ENCODE measurements around the gene EEFSEC. TPM values are rescaled to one million over a fixed set of nuclear protein-coding genes. Genes with fewer than 3 reads are reported as not detected.

EEFSEC gene
- total RNA-seq, 1 donor from 2014 or later, result 22.0 TPM

- Mint-ChIP-seq H3K4me3 (ENCODE audit: low read depth) (no peak overlapping the region), H3K9me3 (no peaks in the 10 kb centered on the region), H3K27me3 (ENCODE audit: low read depth) (no peaks in the 10 kb centered on the region), H3K4me1 (ENCODE audit: low read depth) (peaks cover 20% of the 10 kb centered on the region), H3K27ac (no peak overlapping the region), H3K36me3 (ENCODE audit: low read depth) (no peaks in the 10 kb centered on the region)
- DNase-seq (ENCODE audit: low spot score), result no peak
- intact Hi-C loops (cut with micrococcal nuclease), result no loop called here
Observed at GRCh38 chr3:128330214-128330842, 177.0 kb downstream of the EEFSEC start.

GRCh38 chr3:128334086-128334645 is 180.9 kb downstream of the EEFSEC start:
- H3K27me3 Mint-ChIP-seq (ENCODE audit: low read depth), result no peaks in the 10 kb centered on the region
- intact Hi-C loops (cut with micrococcal nuclease), result no loop called here
- H3K27ac Mint-ChIP-seq, result no peak overlapping the region
- no peak for DNase-seq (ENCODE audit: low spot score)
- no peak overlapping the region for H3K4me3 Mint-ChIP-seq (ENCODE audit: low read depth)
- H3K4me1 Mint-ChIP-seq (ENCODE audit: low read depth), result peaks cover 3% of the 10 kb centered on the region
- H3K9me3 Mint-ChIP-seq, result no peaks in the 10 kb centered on the region
- H3K36me3 Mint-ChIP-seq (ENCODE audit: low read depth), result no peaks in the 10 kb centered on the region

- intact Hi-C loops (cut with micrococcal nuclease), result no loop called here
- Mint-ChIP-seq H3K4me3 (ENCODE audit: low read depth) (no peak overlapping the region), H3K9me3 (no peaks in the 10 kb centered on the region), H3K36me3 (ENCODE audit: low read depth) (no peaks in the 10 kb centered on the region), H3K27me3 (ENCODE audit: low read depth) (no peaks in the 10 kb centered on the region), H3K27ac (no peak overlapping the region), H3K4me1 (ENCODE audit: low read depth) (peaks cover 3% of the 10 kb centered on the region)
- no peak for DNase-seq (ENCODE audit: low spot score)
Observed at GRCh38 chr3:128334766-128335165, 181.5 kb downstream of the EEFSEC start.

- no peaks in the 10 kb centered on the region for H3K27me3 Mint-ChIP-seq (ENCODE audit: low read depth)
- H3K36me3 Mint-ChIP-seq (ENCODE audit: low read depth), result no peaks in the 10 kb centered on the region
- H3K9me3 Mint-ChIP-seq, result no peaks in the 10 kb centered on the region
- no peak for DNase-seq (ENCODE audit: low spot score)
- intact Hi-C loops (cut with micrococcal nuclease), result no loop called here
- H3K27ac Mint-ChIP-seq, result no peak overlapping the region
- H3K4me1 Mint-ChIP-seq (ENCODE audit: low read depth), result peaks cover 3% of the 10 kb centered on the region
- H3K4me3 Mint-ChIP-seq (ENCODE audit: low read depth), result no peak overlapping the region
Observed at GRCh38 chr3:128335621-128336296, 182.5 kb downstream of the EEFSEC start.

- Mint-ChIP-seq H3K4me1 (ENCODE audit: low read depth) (peaks cover under 1% of the 10 kb centered on the region), H3K27ac (no peak overlapping the region), H3K4me3 (ENCODE audit: low read depth) (no peak overlapping the region), H3K27me3 (ENCODE audit: low read depth) (no peaks in the 10 kb centered on the region), H3K36me3 (ENCODE audit: low read depth) (no peaks in the 10 kb centered on the region), H3K9me3 (no peaks in the 10 kb centered on the region)
- no peak for DNase-seq (ENCODE audit: low spot score)
- intact Hi-C loops (cut with micrococcal nuclease), result no loop called here
Observed at GRCh38 chr3:128336337-128337156, 183.3 kb downstream of the EEFSEC start.

- H3K4me1 Mint-ChIP-seq (ENCODE audit: low read depth), result no peaks in the 10 kb centered on the region
- no peak for DNase-seq (ENCODE audit: low spot score)
- no peak overlapping the region for H3K27ac Mint-ChIP-seq
- no peaks in the 10 kb centered on the region for H3K36me3 Mint-ChIP-seq (ENCODE audit: low read depth)
- no peak overlapping the region for H3K4me3 Mint-ChIP-seq (ENCODE audit: low read depth)
- H3K27me3 Mint-ChIP-seq (ENCODE audit: low read depth), result no peaks in the 10 kb centered on the region
- H3K9me3 Mint-ChIP-seq, result no peaks in the 10 kb centered on the region
- intact Hi-C loops (cut with micrococcal nuclease), result no loop called here
Observed at GRCh38 chr3:128337305-128337704, 184.0 kb downstream of the EEFSEC start.

GRCh38 chr3:128338536-128339330 is 185.5 kb downstream of the EEFSEC start:
- Mint-ChIP-seq H3K4me3 (ENCODE audit: low read depth) (no peak overlapping the region), H3K4me1 (ENCODE audit: low read depth) (no peaks in the 10 kb centered on the region), H3K27ac (no peak overlapping the region), H3K27me3 (ENCODE audit: low read depth) (no peaks in the 10 kb centered on the region), H3K9me3 (no peaks in the 10 kb centered on the region), H3K36me3 (ENCODE audit: low read depth) (no peaks in the 10 kb centered on the region)
- intact Hi-C loops (cut with micrococcal nuclease), result no loop called here
- DNase-seq (ENCODE audit: low spot score), result no peak

GRCh38 chr3:128339491-128340012 is 186.3 kb downstream of the EEFSEC start:
- Mint-ChIP-seq H3K36me3 (ENCODE audit: low read depth) (no peaks in the 10 kb centered on the region), H3K27ac (no peak overlapping the region), H3K27me3 (ENCODE audit: low read depth) (no peaks in the 10 kb centered on the region), H3K9me3 (no peaks in the 10 kb centered on the region), H3K4me1 (ENCODE audit: low read depth) (no peaks in the 10 kb centered on the region), H3K4me3 (ENCODE audit: low read depth) (no peak overlapping the region)
- intact Hi-C loops (cut with micrococcal nuclease), result no loop called here
- no peak for DNase-seq (ENCODE audit: low spot score)

- intact Hi-C loops (cut with micrococcal nuclease), result no loop called here
- Mint-ChIP-seq H3K4me3 (ENCODE audit: low read depth) (no peak overlapping the region), H3K4me1 (ENCODE audit: low read depth) (no peaks in the 10 kb centered on the region), H3K9me3 (no peaks in the 10 kb centered on the region), H3K27ac (no peak overlapping the region), H3K36me3 (ENCODE audit: low read depth) (no peaks in the 10 kb centered on the region), H3K27me3 (ENCODE audit: low read depth) (no peaks in the 10 kb centered on the region)
- no peak for DNase-seq (ENCODE audit: low spot score)
Observed at GRCh38 chr3:128340198-128340903, 187.1 kb downstream of the EEFSEC start.

- intact Hi-C loops (cut with micrococcal nuclease), result no loop called here
Observed at GRCh38 chr3:128340904-128341555, 187.7 kb downstream of the EEFSEC start.

GRCh38 chr3:128341659-128342395 is 188.5 kb downstream of the EEFSEC start:
- Mint-ChIP-seq H3K27me3 (ENCODE audit: low read depth) (no peaks in the 10 kb centered on the region), H3K4me1 (ENCODE audit: low read depth) (no peaks in the 10 kb centered on the region), H3K4me3 (ENCODE audit: low read depth) (no peak overlapping the region), H3K9me3 (no peaks in the 10 kb centered on the region), H3K27ac (no peak overlapping the region), H3K36me3 (ENCODE audit: low read depth) (no peaks in the 10 kb centered on the region)
- intact Hi-C loops (cut with micrococcal nuclease), result no loop called here
- DNase-seq (ENCODE audit: low spot score), result no peak

More at GRCh38 chr3:128340904-128341555, 187.7 kb downstream of the EEFSEC start:
- Mint-ChIP-seq H3K4me3 (ENCODE audit: low read depth) (no peak overlapping the region), H3K27me3 (ENCODE audit: low read depth) (no peaks in the 10 kb centered on the region), H3K27ac (no peak overlapping the region), H3K36me3 (ENCODE audit: low read depth) (no peaks in the 10 kb centered on the region), H3K4me1 (ENCODE audit: low read depth) (no peaks in the 10 kb centered on the region), H3K9me3 (no peaks in the 10 kb centered on the region)
- DNase-seq (ENCODE audit: low spot score), result no peak
